HG03342 (cell line): Measurements from ENCODE around the gene ATM.
"Not testable (repeated sequence)": the region's sequence is repeated elsewhere in the genome, so short reads cannot be mapped to it uniquely, and the experiment has no call there.

Experiments
- ATAC-seq: cut with Tn5 transposase; IDR thresholded peaks from one replicate; pipeline ENCODE4 v1.9.1; 2021; ENCODE audit warnings: mild to moderate bottlenecking, moderate library complexity; ENCODE audit not compliant: unreplicated experiment

ATM gene

GRCh38 chr11:108286370-108286769 lies 63.5 kb downstream of the ATM start:
- ATAC-seq = no peak

- no peak for ATAC-seq
These were observed 64.1 kb downstream of the ATM start for GRCh38 chr11:108286956-108287355.

GRCh38 chr11:108289066-108289465 lies 66.2 kb downstream of the ATM start:
- ATAC-seq = not testable (repeated sequence)

- ATAC-seq = no peak
These were observed 66.8 kb downstream of the ATM start for GRCh38 chr11:108289699-108290098.

GRCh38 chr11:108293229-108293628 lies 70.4 kb downstream of the ATM start:
- ATAC-seq = no peak

GRCh38 chr11:108302121-108302785 lies 79.4 kb downstream of the ATM start:
- ATAC-seq = peak; percentile 95

- no peak for ATAC-seq
These were observed 84.9 kb downstream of the ATM start for GRCh38 chr11:108307751-108308150.

- ATAC-seq = no peak
These were observed 90.6 kb downstream of the ATM start for GRCh38 chr11:108313444-108313843.

- ATAC-seq = no peak
These were observed 93.2 kb downstream of the ATM start for GRCh38 chr11:108316061-108316460.

GRCh38 chr11:108319541-108320145 lies 96.8 kb downstream of the ATM start:
- ATAC-seq = no peak

GRCh38 chr11:108322666-108323065 lies 99.8 kb downstream of the ATM start:
- no peak for ATAC-seq

GRCh38 chr11:108324587-108324986 lies 101.7 kb downstream of the ATM start:
- no peak for ATAC-seq

GRCh38 chr11:108333403-108333899 lies 110.6 kb downstream of the ATM start:
- no peak for ATAC-seq

GRCh38 chr11:108338750-108339149 lies 115.9 kb downstream of the ATM start:
- no peak for ATAC-seq

GRCh38 chr11:108340973-108341372 lies 118.1 kb downstream of the ATM start:
- no peak for ATAC-seq

- ATAC-seq = no peak
These were observed 118.8 kb downstream of the ATM start for GRCh38 chr11:108341654-108342053.

GRCh38 chr11:108343714-108344113 lies 120.8 kb downstream of the ATM start:
- no peak for ATAC-seq

GRCh38 chr11:108345767-108346166 lies 122.9 kb downstream of the ATM start:
- ATAC-seq = no peak

GRCh38 chr11:108346451-108346850 lies 123.6 kb downstream of the ATM start:
- ATAC-seq = no peak

GRCh38 chr11:108351468-108351867 lies 128.6 kb downstream of the ATM start:
- ATAC-seq = no peak

GRCh38 chr11:108364159-108364558 lies 141.3 kb downstream of the ATM start:
- no peak for ATAC-seq

- ATAC-seq = no peak
These were observed 145.3 kb downstream of the ATM start for GRCh38 chr11:108368134-108368533.

- ATAC-seq = no peak
These were observed 146.2 kb downstream of the ATM start for GRCh38 chr11:108369064-108369463.
